Measurements from ENCODE around the gene GPS1.

Gene GPS1

GRCh38 chr17:82022310-82022980 is 29.3 kb upstream of the GPS1 start, which contains the start of gene CENPX:
TSS of gene CENPX (minus strand) at chr17:82022878. CDS start at chr17:82022861, 17 bp downstream.
- peaks cover 0 to 18% (median 11%) of the 10 kb centered on the region in 3 donors for H3K36me3 ChIP-seq
- TF ChIP-seq CTCF (IDR thresholded peaks at IDR 0.05): no peak
- H3K4me3 ChIP-seq: peak within 1 kb of the TSS; percentile 65 to 91
- H3K27ac ChIP-seq: peak within 1 kb of the TSS; percentile 61 to 72
- intact Hi-C loops (cut with DNase I; ENCODE audit: low total_unique reads): no loop called here
- H3K27me3 ChIP-seq: peaks cover 0 to 5% of the 10 kb centered on the region in 2 donors
- H3K4me1 ChIP-seq: peaks cover 0 to 33% (median 25%) of the 10 kb centered on the region in 4 donors
- no peaks in the 10 kb centered on the region for H3K9me3 ChIP-seq
- DNase-seq: no peak

GRCh38 chr17:82022981-82023446 is 28.7 kb upstream of the GPS1 start, which contains the start of gene LRRC45:
TSS of gene LRRC45 (plus strand) at chr17:82023305. CDS start at chr17:82023644, 339 bp downstream.
- H3K4me1 ChIP-seq: peaks cover 0 to 33% (median 25%) of the 10 kb centered on the region in 4 donors
- peaks cover 0 to 13% (median 11%) of the 10 kb centered on the region in 3 donors for H3K36me3 ChIP-seq
- TF ChIP-seq CTCF (IDR thresholded peaks at IDR 0.05): no peak
- peak; percentile 100 for DNase-seq
- intact Hi-C loops (cut with DNase I; ENCODE audit: low total_unique reads): no loop called here
- peaks cover 0 to 11% of the 10 kb centered on the region in 2 donors for H3K27me3 ChIP-seq
- H3K27ac ChIP-seq: peak within 1 kb of the TSS; percentile 61 to 72
- peak within 1 kb of the TSS; percentile 65 to 91 for H3K4me3 ChIP-seq
- H3K9me3 ChIP-seq: no peaks in the 10 kb centered on the region

- DNase-seq: no peak
- Histone ChIP-seq H3K4me1 (peaks cover 0 to 33% (median 25%) of the 10 kb centered on the region in 4 donors), H3K27me3 (peaks cover 0 to 13% of the 10 kb centered on the region in 2 donors), H3K27ac (peak overlapping the region; percentile 25 to 54), H3K4me3 (peak overlapping the region; percentile 65 to 91), H3K9me3 (no peaks in the 10 kb centered on the region), H3K36me3 (peaks cover 0 to 10% (median 5%) of the 10 kb centered on the region in 3 donors)
- intact Hi-C loops (cut with DNase I; ENCODE audit: low total_unique reads): no loop called here
- TF ChIP-seq CTCF (IDR thresholded peaks at IDR 0.05): no peak
These were observed 28.1 kb upstream of the GPS1 start for GRCh38 chr17:82023447-82024241.

GRCh38 chr17:82024859-82025258 is 26.8 kb upstream of the GPS1 start:
- H3K4me1 ChIP-seq: peaks cover 0 to 37% (median 26%) of the 10 kb centered on the region in 4 donors
- intact Hi-C loops (cut with DNase I; ENCODE audit: low total_unique reads): no loop called here

More at GRCh38 chr17:82024859-82025258, 26.8 kb upstream of the GPS1 start:
- DNase-seq: no peak
- Histone ChIP-seq H3K4me3 (no peak overlapping the region), H3K9me3 (no peaks in the 10 kb centered on the region), H3K27ac (no peak overlapping the region), H3K27me3 (peaks cover 0 to 25% of the 10 kb centered on the region in 2 donors), H3K36me3 (peaks cover 0 to 9% (median 0%) of the 10 kb centered on the region in 3 donors)
- TF ChIP-seq CTCF (IDR thresholded peaks at IDR 0.05): no peak

All from tibial artery (tissue), 4 donors.